Heart right ventricle (tissue), 16 donors: ENCODE data around the gene KIF21B. TPM values are rescaled to one million over a fixed set of nuclear protein-coding genes. Genes with fewer than 3 reads are reported as not detected.

Source experiments
- ATAC-seq, 8 donors: fragments of 200-7000 bp; cut with Tn5 transposase; one replicate each; pipeline ENCODE4 v1.9.1; 2020; ENCODE audit warnings: mild to moderate bottlenecking in 8 of 8, moderate library complexity in 8 of 8, moderate number of reproducible peaks in 1 of 8
- DNase-seq, 2 donors: peaks; one replicate each; pipeline ENCODE4 v3.0.0-alpha.2; 2020
- H3K27ac ChIP-seq, 10 donors: fragments of 200-600 bp; sonication (generic) in 2 of 10; one replicate each; pipeline versions ENCODE4 v1.5.0 to v1.8.0; 2020 to 2022; ENCODE audit warnings: mild to moderate bottlenecking in 3 of 10
- H3K27me3 ChIP-seq, 7 donors: fragments of 200-600 bp; one replicate each; pipeline ENCODE4 v1.8.0; 2021 to 2022; ENCODE audit warnings: mild to moderate bottlenecking in 2 of 7
- H3K36me3 ChIP-seq, 9 donors: fragments of 200-600 bp; sonication (generic) in 1 of 9; one replicate each; pipeline versions ENCODE4 v1.5.0 to v1.8.0; 2020 to 2022; ENCODE audit warnings: mild to moderate bottlenecking in 2 of 9
- H3K4me1 ChIP-seq, 9 donors: fragments of 200-600 bp; sonication (generic) in 1 of 9; one replicate each; pipeline versions ENCODE4 v1.5.0 to v1.8.0; 2020 to 2022; ENCODE audit warnings: mild to moderate bottlenecking in 4 of 9
- H3K4me3 ChIP-seq, 10 donors: fragments of 200-600 bp; sonication (generic) in 2 of 10; one replicate each; pipeline versions ENCODE4 v1.5.0 to v1.8.0; 2020 to 2022; ENCODE audit warnings: mild to moderate bottlenecking in 7 of 10, moderate library complexity in 2 of 10
- H3K9me3 ChIP-seq, 11 donors: fragments of 200-600 bp in 10 of 11; sonication (generic) in 2 of 11; one replicate each; pipeline versions ENCODE4 v1.5.0 to v1.8.0; 2013 to 2022; ENCODE audit warnings: mild to moderate bottlenecking in 2 of 11, control low read depth in 1 of 11, moderate library complexity in 1 of 11
- CTCF ChIP-seq, 9 donors: fragments of 200-600 bp; sonication (generic) in 2 of 9; IDR thresholded peaks; one replicate each; pipeline versions ENCODE4 v1.5.0 to v1.8.0; 2021 to 2022; ENCODE audit warnings: antibody characterized with exemption in 9 of 9, mild to moderate bottlenecking in 5 of 9, moderate library complexity in 1 of 9
- WGBS, 2 donors: extraction: QIAGEN DNeasy Blood & Tissue Kit; methylation state at CpG; one replicate each; pipeline ENCODE4 v1.1.7; 2013; ENCODE audit warnings: inconsistent platforms in 1 of 2; 5-methylcytosine and 5-hydroxymethylcytosine counted together
- intact Hi-C, 10 donors: fragments of 100-400 bp; cut with DNase I; formaldehyde crosslinking; loops; one replicate each; pipeline versions ENCODE4 v1.11.1 to v1.14.2; 2022
- polyA plus RNA-seq, 2 donors: library from polyadenylated mRNA; stranded (reverse); fragments of 200-250 nt; gene quantifications; one replicate each; pipeline ENCODE4 v1.2.3, GENCODE V29; 2013
- total RNA-seq, 10 donors: library from RNA; stranded (reverse); fragmentation: NEBNext Ultra II Directional in 3 of 10; extraction: Animal tissue kit (Norgen Biotek cat#: 25700) in 3 of 10; gene quantifications; one replicate each; pipeline versions ENCODE4 v1.2.1 to v1.2.4, GENCODE V29; 2021 to 2023
- donor health status: Arrhythmogenic right ventricular cardiomyopathy.
- donor health status: ischemic (EF 13 %, LVEDD 7.1; RV severe dilation, severe dysfunction).
- donor health status: healthy with polysubstance abuse.
- donor health status: DM: no; HTN: yes; CAD: no.
- donor health status: DM: no; HTN: no; CAD: no.
- donor health status: ischemic (EF 25% LVEDD 6.9; RV normal size, moderate dysfunction).
- donor health status: ischemic (EF 25% LVEDD 5.7; RV mildly dilated, moderate dysfunction).
- donor health status: healthy.
- donor health status: DM: yes; HTN: yes; CAD: no.
- donor health status: Ischemic cardiomyopathy.
- donor health status: ischemic (EF 35%, LVEDD 5.7; RV mildly dilated, moderate dysfunction).
- donor health status: nonischemic (EF 11% LVEDD 7.7; RV severe dilation, severe dysfunction).
- donor health status: DM: yes; HTN: yes; CAD: no.
- donor health status: PGD.
- donor health status: ischemic (EF 29% LVEDD 5.4; RV normal size, mild dysfunction).
- donor health status: nonischemic (EF 23%, LVEDD 6.1; RV moderate dilation, normal function).

KIF21B gene
- total and polyA plus RNA-seq, 12 donors, result 0.10 to 2.6 (median 0.41) TPM

DNA sequence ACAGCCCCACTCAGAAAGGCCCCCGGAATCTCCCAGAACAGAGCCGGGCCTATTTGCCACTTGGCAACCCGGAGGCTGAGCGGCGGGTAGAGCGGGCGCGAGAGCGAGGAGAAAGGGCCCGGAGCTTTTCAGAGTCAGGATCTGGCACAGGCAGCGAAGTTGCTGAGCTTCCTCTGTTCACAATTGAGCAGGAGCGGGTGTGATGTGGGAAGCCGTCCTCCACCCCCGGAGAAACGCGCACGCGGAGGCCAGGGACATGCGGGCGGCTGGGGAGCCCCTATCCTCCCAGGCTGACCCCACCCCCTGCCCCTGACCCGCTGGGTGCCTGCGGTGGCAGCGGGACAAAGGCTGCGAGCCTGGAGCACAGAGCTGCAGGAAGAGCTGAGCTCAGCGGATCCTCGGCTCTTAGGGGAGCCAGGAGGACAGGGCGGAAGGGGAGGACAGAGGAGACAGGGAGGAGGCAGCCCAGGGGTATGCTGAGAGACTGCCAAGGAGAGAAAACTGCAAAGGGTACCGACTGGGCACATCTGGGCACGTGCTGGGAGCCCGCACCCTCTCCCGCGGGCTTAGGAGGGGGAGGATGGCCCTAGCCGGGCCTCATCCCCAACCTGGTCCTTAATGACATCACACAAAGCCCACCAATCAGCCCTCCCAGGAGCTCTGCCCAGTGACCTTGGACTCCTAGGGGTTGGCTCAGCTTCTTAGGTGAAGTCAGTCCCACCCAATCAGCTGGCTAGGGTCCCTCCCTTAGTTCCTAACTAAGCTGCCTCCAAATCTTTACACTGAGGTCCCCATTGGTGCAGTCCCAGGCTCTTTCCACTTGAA, 9.3 kb downstream of the KIF21B start:
- no peaks in the 10 kb centered on the region for H3K36me3 ChIP-seq
- WGBS, 2 donors, result 38 to 43% methylated on average over 33 of the region's 33 CpGs
- no peak for TF ChIP-seq CTCF (IDR thresholded peaks at IDR 0.05)
- H3K4me1 ChIP-seq, result peaks cover 0 to 76% (median 31%) of the 10 kb centered on the region in 9 donors
- H3K27ac ChIP-seq, result peak overlapping the region in 2 of 10 donors; percentile 15 to 55
- peak in 4 of 8 donors; percentile 9 to 32 (median 22) for ATAC-seq
- intact Hi-C loops, result no loop called here
- H3K4me3 ChIP-seq, result peak overlapping the region in 3 of 10 donors; percentile 4 to 35 (median 11)
- no peak for DNase-seq
- H3K9me3 ChIP-seq, result no peaks in the 10 kb centered on the region
- peaks cover 4 to 70% (median 40%) of the 10 kb centered on the region in 7 donors for H3K27me3 ChIP-seq

- no peaks in the 10 kb centered on the region for H3K36me3 ChIP-seq
- intact Hi-C loops, result no loop called here
- H3K9me3 ChIP-seq, result no peaks in the 10 kb centered on the region
- no peak for ATAC-seq
- peaks cover 4 to 70% (median 40%) of the 10 kb centered on the region in 7 donors for H3K27me3 ChIP-seq
- DNase-seq, result no peak
- TF ChIP-seq CTCF (IDR thresholded peaks at IDR 0.05), result no peak
- H3K27ac ChIP-seq, result peak overlapping the region in 1 of 10 donors; percentile 53
- peaks cover 0 to 64% (median 31%) of the 10 kb centered on the region in 9 donors for H3K4me1 ChIP-seq
- 87 to 89% methylated on average over 4 of the region's 4 CpGs for WGBS, 2 donors
- no peak overlapping the region for H3K4me3 ChIP-seq
Observed at GRCh38 chr1:201013031-201013485, 10.5 kb downstream of the KIF21B start.

- ATAC-seq (no peak), DNase-seq (no peak)
- no peaks in the 10 kb centered on the region for H3K36me3 ChIP-seq
- H3K27ac ChIP-seq, result no peak overlapping the region
- peaks cover 4 to 56% (median 27%) of the 10 kb centered on the region in 7 donors for H3K27me3 ChIP-seq
- intact Hi-C loops, result no loop called here
- no peaks in the 10 kb centered on the region for H3K9me3 ChIP-seq
- WGBS, 2 donors, result 43 to 58% methylated on average over 3 of the region's 3 CpGs
- no peak for TF ChIP-seq CTCF (IDR thresholded peaks at IDR 0.05)
- peaks cover 0 to 50% (median 26%) of the 10 kb centered on the region in 9 donors for H3K4me1 ChIP-seq
- H3K4me3 ChIP-seq, result no peak overlapping the region
Observed at GRCh38 chr1:201011616-201012015, 11.9 kb downstream of the KIF21B start.

DNA sequence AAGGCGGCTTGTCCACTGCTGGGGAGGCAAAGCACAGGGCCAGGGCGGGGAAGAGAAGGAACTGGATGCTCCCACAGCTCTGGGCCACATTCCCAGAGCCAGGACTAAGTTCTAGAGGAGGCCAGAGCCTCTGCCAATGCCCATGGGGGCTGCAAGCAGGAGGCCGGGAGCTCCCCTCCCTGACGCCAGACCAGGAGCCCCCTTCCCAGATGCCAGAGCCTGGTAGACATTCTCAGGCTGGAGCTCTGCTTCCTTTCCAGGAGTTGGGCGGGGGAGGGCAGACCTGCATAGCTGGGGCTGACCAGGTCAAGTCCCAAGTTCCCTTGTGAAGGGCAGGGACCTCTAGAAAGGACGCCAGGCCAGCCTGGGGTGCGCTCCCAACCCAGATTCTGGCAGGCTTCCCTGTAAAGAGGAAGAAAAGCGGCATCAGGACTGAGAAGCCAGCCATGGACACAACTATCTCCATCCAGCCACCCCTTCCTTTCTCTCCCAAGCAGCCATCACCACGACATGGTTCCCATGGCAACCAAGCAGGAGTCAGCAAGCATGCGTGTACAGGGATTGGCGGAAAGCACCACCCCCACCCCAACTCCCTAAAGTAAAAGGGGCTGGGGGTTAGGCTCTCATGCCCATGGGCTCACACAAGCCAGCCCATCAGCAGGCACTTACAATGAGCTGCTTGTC, 13.4 kb downstream of the KIF21B start:
- Histone ChIP-seq H3K36me3 (peaks cover 0 to 6% (median 0%) of the 10 kb centered on the region in 9 donors), H3K4me1 (peaks cover 0 to 35% (median 10%) of the 10 kb centered on the region in 9 donors), H3K9me3 (no peaks in the 10 kb centered on the region), H3K27me3 (peaks cover 4 to 48% (median 27%) of the 10 kb centered on the region in 7 donors), H3K4me3 (no peak overlapping the region), H3K27ac (no peak overlapping the region)
- 82 to 88% methylated on average over 11 of the region's 11 CpGs for WGBS, 2 donors
- intact Hi-C loops, result no loop called here
- no peak for DNase-seq
- TF ChIP-seq CTCF (IDR thresholded peaks at IDR 0.05), result no peak
- ATAC-seq, result no peak
